Common myeloid progenitor, CD34-positive (primary cell): ENCODE data around the gene MYLK.

ENCODE experiments used
- CTCF ChIA-PET: fragments of 350-600 bp; sonication (Branson Sonifier 250); formaldehyde crosslinking; loops from one replicate; lab custom pipeline; 2021; ENCODE audit warnings: antibody characterized with exemption; lab: Charles Lee
- POLR2A ChIA-PET: fragments of 350-600 bp; sonication (Branson Sonifier 250); formaldehyde crosslinking; loops from one replicate; lab custom pipeline; 2021; ENCODE audit warnings: antibody characterized with exemption; lab: Charles Lee
- DNase-seq, 3 donors: peaks; one replicate each; pipeline versions ENCODE4 v3.0.0 to v3.0.0-alpha.2; 2013
- H3K27ac ChIP-seq, 2 experiments: 1 replicate in 1 of 2; 2 replicates in 1 of 2; pipeline ENCODE4 v1.7.0; 2013; ENCODE audit warnings: inconsistent platforms in 2 of 2, low read length in 2 of 2, mild to moderate bottlenecking in 2 of 2, low read depth in 1 of 2, moderate library complexity in 1 of 2; ENCODE audit not compliant: severe bottlenecking in 2 of 2, insufficient read depth in 1 of 2, poor library complexity in 1 of 2
- H3K27me3 ChIP-seq, 5 experiments: replicated peaks in 2 of 5; 1 replicate in 3 of 5; 2 replicates in 2 of 5; pipeline versions ENCODE4 v1.6.1 to v1.7.0; 2013; ENCODE audit warnings: low read length in 4 of 5, mild to moderate bottlenecking in 2 of 5, moderate library complexity in 2 of 5, inconsistent platforms in 1 of 5; ENCODE audit not compliant: insufficient read depth in 5 of 5, control insufficient read depth in 4 of 5
- H3K36me3 ChIP-seq, 4 experiments: 1 replicate in 2 of 4; 2 replicates in 2 of 4; pipeline versions ENCODE4 v1.6.1 to v1.7.0; 2013; ENCODE audit warnings: low read length in 3 of 4, control low read depth in 1 of 4, mild to moderate bottlenecking in 1 of 4; ENCODE audit not compliant: control insufficient read depth in 4 of 4, insufficient read depth in 4 of 4
- H3K4me1 ChIP-seq, 4 experiments: 1 replicate in 3 of 4; 2 replicates in 1 of 4; pipeline versions ENCODE4 v1.6.1 to v1.7.1; 2013; ENCODE audit warnings: low read length in 3 of 4, mild to moderate bottlenecking in 3 of 4, control low read depth in 1 of 4, inconsistent platforms in 1 of 4, moderate library complexity in 1 of 4; ENCODE audit not compliant: control insufficient read depth in 4 of 4, insufficient read depth in 4 of 4; ENCODE audit errors: control extremely low read depth in 1 of 4
- H3K4me3 ChIP-seq, 7 experiments: 1 replicate in 4 of 7; 2 replicates in 3 of 7; pipeline versions ENCODE4 v1.5.1 to v1.7.0; 2013; ENCODE audit warnings: mild to moderate bottlenecking in 7 of 7, low read length in 6 of 7, moderate library complexity in 6 of 7, inconsistent platforms in 2 of 7, low read depth in 2 of 7, control low read depth in 1 of 7; ENCODE audit not compliant: insufficient read depth in 4 of 7, control insufficient read depth in 1 of 7; ENCODE audit errors: extremely low read depth in 1 of 7
- H3K9me3 ChIP-seq, 5 experiments: 1 replicate in 4 of 5; 2 replicates in 1 of 5; pipeline versions ENCODE4 v1.6.1 to v1.7.1; 2013; ENCODE audit warnings: low read length in 4 of 5, mild to moderate bottlenecking in 2 of 5, inconsistent platforms in 1 of 5, low read depth in 1 of 5, moderate library complexity in 1 of 5; ENCODE audit not compliant: control insufficient read depth in 4 of 5, insufficient read depth in 2 of 5; ENCODE audit errors: control extremely low read depth in 1 of 5
- WGBS: methylation state at CpG from one replicate; pipeline ENCODE4 v1.1.5; 2013; ENCODE audit not compliant: insufficient coverage; 5-methylcytosine and 5-hydroxymethylcytosine counted together

MYLK gene

DNA sequence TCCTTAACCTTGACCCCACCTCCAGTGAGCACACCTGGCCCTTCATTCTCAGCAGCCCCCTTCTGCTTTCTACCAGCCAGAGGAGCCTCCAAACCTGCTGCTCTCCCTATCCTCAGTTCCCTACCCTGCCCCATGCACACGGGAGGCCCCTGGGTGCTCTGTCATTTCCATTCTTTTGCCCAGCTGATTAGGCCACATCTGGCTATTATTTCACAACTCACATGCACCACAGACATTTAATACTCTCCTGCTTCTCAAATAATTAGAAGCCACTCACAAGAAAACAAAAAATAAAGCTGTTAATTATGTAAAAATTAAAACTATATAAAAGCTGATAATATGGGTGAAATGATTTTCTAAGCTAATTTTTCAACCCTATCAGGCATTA lies 50.7 kb downstream of the MYLK start:
- H3K9me3 ChIP-seq, result peaks cover 0 to 12% (median 0%) of the 10 kb centered on the region in 5 experiments
- ChIA-PET POLR2A (no interaction called here), CTCF (no interaction called here)
- H3K4me1 ChIP-seq, result no peaks in the 10 kb centered on the region
- no peak overlapping the region for H3K4me3 ChIP-seq
- 56% methylated on average over 1 of the region's 1 CpG for WGBS
- no peak overlapping the region for H3K27ac ChIP-seq
- H3K27me3 ChIP-seq, result peaks cover 0 to 2% (median 0%) of the 10 kb centered on the region in 5 experiments
- no peaks in the 10 kb centered on the region for H3K36me3 ChIP-seq
- no peak for DNase-seq

GRCh38 chr3:123832692-123833397 lies 51.3 kb downstream of the MYLK start:
- Histone ChIP-seq H3K4me3 (no peak overlapping the region), H3K36me3 (no peaks in the 10 kb centered on the region), H3K9me3 (peaks cover 0 to 17% (median 3%) of the 10 kb centered on the region in 5 experiments), H3K4me1 (no peaks in the 10 kb centered on the region), H3K27ac (no peak overlapping the region), H3K27me3 (peaks cover 0 to 2% (median 0%) of the 10 kb centered on the region in 5 experiments)
- 39% methylated on average over 2 of the region's 3 CpGs for WGBS
- CTCF ChIA-PET, result no interaction called here
- DNase-seq, result no peak
- POLR2A ChIA-PET, result interaction anchor here (0.6 kb wide), 1 partner anchor 871 kb away, joined by 4 read pairs; no protein-coding TSS in a partner anchor

- CTCF ChIA-PET, result no interaction called here
- DNase-seq, result no peak
- H3K4me3 ChIP-seq, result no peak overlapping the region
- peaks cover 0 to 2% (median 0%) of the 10 kb centered on the region in 5 experiments for H3K27me3 ChIP-seq
- WGBS, result 79% methylated on average over 5 of the region's 7 CpGs
- H3K36me3 ChIP-seq, result no peaks in the 10 kb centered on the region
- peaks cover 2 to 27% (median 7%) of the 10 kb centered on the region in 5 experiments for H3K9me3 ChIP-seq
- H3K27ac ChIP-seq, result no peak overlapping the region
- POLR2A ChIA-PET, result no interaction called here
- no peaks in the 10 kb centered on the region for H3K4me1 ChIP-seq
Measured at GRCh38 chr3:123831420-123831819, 52.7 kb downstream of the MYLK start.

- Histone ChIP-seq H3K9me3 (peaks cover 2 to 42% (median 11%) of the 10 kb centered on the region in 5 experiments), H3K4me1 (no peaks in the 10 kb centered on the region), H3K27ac (no peak overlapping the region), H3K27me3 (peaks cover 0 to 5% (median 0%) of the 10 kb centered on the region in 5 experiments), H3K4me3 (no peak overlapping the region), H3K36me3 (peaks cover 0 to 5% (median 0%) of the 10 kb centered on the region in 4 experiments)
- DNase-seq, result no peak
- no CpG with 5 or more reads among the region's 1 CpG for WGBS
- ChIA-PET POLR2A (no interaction called here), CTCF (no interaction called here)
Measured at GRCh38 chr3:123821920-123822319, 62.2 kb downstream of the MYLK start.

DNA sequence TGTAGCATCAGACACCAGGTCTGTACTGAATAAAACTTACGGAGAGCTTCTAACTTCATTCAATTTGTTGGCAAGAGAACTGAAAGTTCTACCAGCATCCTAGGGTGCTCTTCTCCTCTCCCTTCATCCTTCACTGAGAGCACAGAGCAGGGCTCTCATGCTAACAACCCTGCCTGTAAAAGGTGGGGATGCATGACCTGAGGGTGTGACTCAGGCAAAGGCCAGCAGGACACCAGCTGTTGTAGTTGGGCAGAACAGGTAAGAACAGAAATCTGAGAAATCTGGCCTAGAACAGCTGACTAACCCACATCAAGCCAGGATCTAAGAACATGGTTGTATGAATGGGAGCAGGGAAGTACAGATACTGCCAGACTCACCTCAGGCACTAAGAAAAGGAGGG lies 64.2 kb downstream of the MYLK start:
- 100% methylated on average over 1 of the region's 1 CpG for WGBS
- no peaks in the 10 kb centered on the region for H3K4me1 ChIP-seq

GRCh38 chr3:123818921-123819429 lies 65.2 kb downstream of the MYLK start:
- ChIA-PET CTCF (interaction anchor here (1.4 kb wide), 1 partner anchor 8 kb away, joined by 4 read pairs; no protein-coding TSS in a partner anchor), POLR2A (no interaction called here)

More for the DNA sequence above, 64.2 kb downstream of the MYLK start:
- CTCF ChIA-PET, result interaction anchor here (1.4 kb wide), 1 partner anchor 9 kb away, joined by 4 read pairs; no protein-coding TSS in a partner anchor
- POLR2A ChIA-PET, result interaction anchor here (0.5 kb wide), 1 partner anchor 1836 kb away, joined by 3 read pairs; no protein-coding TSS in a partner anchor
- no peak overlapping the region for H3K27ac ChIP-seq
- no peak for DNase-seq
- peaks cover 0 to 2% (median 0%) of the 10 kb centered on the region in 4 experiments for H3K36me3 ChIP-seq
- H3K27me3 ChIP-seq, result peaks cover 0 to 5% (median 0%) of the 10 kb centered on the region in 5 experiments
- peaks cover 0 to 23% (median 4%) of the 10 kb centered on the region in 5 experiments for H3K9me3 ChIP-seq
- no peak overlapping the region for H3K4me3 ChIP-seq

More at GRCh38 chr3:123818921-123819429, 65.2 kb downstream of the MYLK start:
- Histone ChIP-seq H3K9me3 (peaks cover 0 to 18% (median 4%) of the 10 kb centered on the region in 5 experiments), H3K4me3 (no peak overlapping the region), H3K27ac (no peak overlapping the region), H3K27me3 (peaks cover 0 to 5% (median 0%) of the 10 kb centered on the region in 5 experiments), H3K4me1 (no peaks in the 10 kb centered on the region), H3K36me3 (peaks cover 0 to 2% (median 0%) of the 10 kb centered on the region in 4 experiments)
- WGBS, result 38% methylated on average over 1 of the region's 2 CpGs
- no peak for DNase-seq
